WTC11 (cell line): ENCODE measurements around the gene ELFN1.

ENCODE experiments used
- CREB1 ChIP-seq: sonication (generic); formaldehyde crosslinking; IDR thresholded peaks from 2 replicates; pipeline ENCODE4 v1.8.0; 2023; ENCODE audit warnings: mild to moderate bottlenecking, missing genetic modification reagents
- CTCF ChIP-seq: fragments of 200-600 bp; IDR thresholded peaks from 2 replicates; pipeline ENCODE4 v1.8.0; 2022; ENCODE audit warnings: antibody characterized with exemption
- GABPB1 ChIP-seq: sonication (generic); formaldehyde crosslinking; IDR thresholded peaks from 2 replicates; pipeline ENCODE4 v1.8.1; 2023; ENCODE audit warnings: mild to moderate bottlenecking, missing genetic modification reagents
- PRDM15 ChIP-seq: sonication (generic); formaldehyde crosslinking; IDR thresholded peaks from 2 replicates; pipeline ENCODE4 v1.8.0; 2022; ENCODE audit warnings: missing genetic modification reagents
- PREB ChIP-seq: sonication (generic); formaldehyde crosslinking; IDR thresholded peaks from 2 replicates; pipeline ENCODE4 v1.8.1; 2022; ENCODE audit warnings: mild to moderate bottlenecking, missing genetic modification reagents, moderate library complexity, borderline replicate concordance
- ZNF263 ChIP-seq: sonication (generic); formaldehyde crosslinking; IDR thresholded peaks from 2 replicates; pipeline ENCODE4 v1.8.1; 2022; ENCODE audit warnings: low read depth, mild to moderate bottlenecking, moderate library complexity, missing genetic modification reagents
- ZNF512 ChIP-seq: sonication (generic); formaldehyde crosslinking; IDR thresholded peaks from 2 replicates; pipeline ENCODE4 v1.8.1; 2022; ENCODE audit warnings: missing genetic modification reagents, borderline replicate concordance

- TF ChIP-seq ZNF512 (no peak), CTCF (no peak), GABPB1 (CRISPR knock-in tag) (no peak), ZNF263 (CRISPR knock-in tag) (no peak), PRDM15 (no peak), PREB (CRISPR knock-in tag) (no peak), CREB1 (CRISPR knock-in tag) (no peak)
These were observed 111.3 kb downstream of the ELFN1 start for GRCh38 chr7:1781369-1781768.
